ENCODE measurements around the gene SOX13.

DNA sequence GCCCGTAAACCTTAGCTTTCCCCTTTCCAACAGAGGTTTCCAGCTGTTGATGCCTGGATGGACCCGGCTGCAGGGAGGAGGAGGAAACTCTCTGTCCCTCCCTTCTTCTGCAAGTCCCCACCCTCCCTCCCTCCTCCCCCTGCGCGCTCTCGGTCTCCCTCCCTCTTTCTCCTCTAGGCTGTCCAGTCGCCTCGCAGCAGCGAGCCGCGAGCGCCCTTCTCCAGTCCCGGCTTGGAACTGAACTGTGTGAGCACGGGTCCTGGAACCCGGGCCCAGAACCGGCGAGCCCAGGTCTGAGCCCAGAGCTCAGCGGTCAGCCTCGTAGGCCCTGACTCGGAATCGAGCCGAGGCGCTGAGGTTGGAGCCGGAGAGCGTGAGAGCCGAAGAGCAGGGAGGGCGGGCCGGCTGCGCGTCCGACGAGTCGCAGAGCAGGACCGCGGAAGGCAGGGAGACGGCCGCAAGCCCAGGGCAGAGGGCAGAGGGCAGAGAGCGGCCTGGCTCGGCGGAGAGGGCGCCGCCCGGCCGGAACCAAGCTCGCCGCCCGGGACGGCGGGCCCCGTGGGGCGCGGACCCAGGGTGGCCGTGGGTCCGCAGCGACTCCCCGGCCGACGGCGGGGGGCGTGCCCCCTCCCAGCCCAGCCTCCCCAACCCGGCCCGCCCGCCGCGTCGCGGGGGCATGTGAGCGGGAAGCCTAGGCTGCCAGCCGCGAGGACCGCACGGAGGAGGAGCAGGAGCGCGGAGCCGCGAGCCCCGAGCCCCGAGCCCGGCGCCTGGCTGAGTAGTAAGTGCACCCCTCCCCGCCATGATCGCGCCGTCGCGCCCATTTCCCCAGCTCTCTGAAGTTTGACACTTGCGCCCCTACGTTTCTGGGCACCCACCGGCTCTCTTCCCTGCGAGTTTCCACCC, at the start of gene SOX13:
- TF ChIP-seq, protein P1, sequence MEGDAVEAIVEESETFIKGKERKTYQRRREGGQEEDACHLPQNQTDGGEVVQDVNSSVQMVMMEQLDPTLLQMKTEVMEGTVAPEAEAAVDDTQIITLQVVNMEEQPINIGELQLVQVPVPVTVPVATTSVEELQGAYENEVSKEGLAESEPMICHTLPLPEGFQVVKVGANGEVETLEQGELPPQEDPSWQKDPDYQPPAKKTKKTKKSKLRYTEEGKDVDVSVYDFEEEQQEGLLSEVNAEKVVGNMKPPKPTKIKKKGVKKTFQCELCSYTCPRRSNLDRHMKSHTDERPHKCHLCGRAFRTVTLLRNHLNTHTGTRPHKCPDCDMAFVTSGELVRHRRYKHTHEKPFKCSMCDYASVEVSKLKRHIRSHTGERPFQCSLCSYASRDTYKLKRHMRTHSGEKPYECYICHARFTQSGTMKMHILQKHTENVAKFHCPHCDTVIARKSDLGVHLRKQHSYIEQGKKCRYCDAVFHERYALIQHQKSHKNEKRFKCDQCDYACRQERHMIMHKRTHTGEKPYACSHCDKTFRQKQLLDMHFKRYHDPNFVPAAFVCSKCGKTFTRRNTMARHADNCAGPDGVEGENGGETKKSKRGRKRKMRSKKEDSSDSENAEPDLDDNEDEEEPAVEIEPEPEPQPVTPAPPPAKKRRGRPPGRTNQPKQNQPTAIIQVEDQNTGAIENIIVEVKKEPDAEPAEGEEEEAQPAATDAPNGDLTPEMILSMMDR (IDR thresholded peaks at IDR 0.05) = peak in 6 of 12 donors; percentile 13 to 43 (median 32)
- peak in 1 of 2 donors; percentile 86 for TF ChIP-seq POLR2A (IDR thresholded peaks at IDR 0.05)

Data from heart left ventricle (tissue), 13 donors.